Activated gamma-delta T cell (primary cell): ENCODE measurements around the gene COMP.
"Not testable (repeated sequence)": the region's sequence is repeated elsewhere in the genome, so short reads cannot be mapped to it uniquely, and the experiment has no call there.

Source experiments
- DNase-seq: peaks from one replicate; lab custom pipeline; 2025; lab: John Stamatoyannopoulos, UW

The COMP gene

DNA sequence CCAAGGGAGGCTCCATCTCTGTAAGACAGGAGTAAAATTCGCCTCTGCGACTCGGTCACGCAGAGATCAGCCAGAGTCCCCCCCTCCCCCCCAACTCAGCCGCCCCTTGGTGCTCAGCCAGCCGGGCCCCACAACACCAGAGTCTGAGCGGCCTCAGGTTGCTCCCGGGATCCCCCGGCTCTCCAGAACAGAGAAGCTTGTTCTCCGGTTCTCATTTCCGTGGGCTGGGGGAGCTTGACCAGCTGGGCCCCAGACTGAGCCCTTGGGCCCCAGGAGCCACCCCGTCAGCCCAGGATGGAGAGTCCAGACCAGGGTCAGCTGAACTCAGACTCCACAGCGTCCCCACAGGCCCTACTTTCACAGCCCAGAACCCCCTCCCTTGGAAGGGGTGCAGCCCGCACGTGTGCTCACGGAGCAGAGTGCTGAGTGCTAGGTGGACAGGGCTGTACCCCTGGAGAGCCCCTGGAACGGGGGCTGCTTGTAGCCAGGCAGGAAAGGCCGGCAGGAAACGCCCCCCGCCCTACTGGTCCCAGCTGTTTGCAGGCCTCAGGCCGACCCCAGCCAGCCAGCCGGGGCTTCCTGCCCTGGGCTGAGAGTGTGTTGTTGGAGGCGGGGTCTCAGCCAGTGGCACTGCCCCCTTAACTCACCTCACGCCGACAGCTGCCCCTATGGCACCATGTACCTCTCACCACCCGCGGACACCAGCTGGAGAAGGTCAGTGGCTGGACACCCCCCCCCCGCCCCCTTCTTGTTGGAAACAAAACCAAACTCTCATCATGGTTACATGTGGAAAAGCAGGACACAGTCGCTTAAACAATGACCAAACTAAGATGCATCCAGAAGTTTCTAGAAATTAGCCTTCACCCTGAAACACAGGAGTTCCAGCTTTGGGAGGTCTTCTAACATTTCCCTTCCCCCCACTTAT lies 44.4 kb downstream of the COMP start:
- DNase-seq: no peak

- no peak for DNase-seq
Measured at GRCh38 chr19:18745931-18746330, 45.2 kb downstream of the COMP start.

DNA sequence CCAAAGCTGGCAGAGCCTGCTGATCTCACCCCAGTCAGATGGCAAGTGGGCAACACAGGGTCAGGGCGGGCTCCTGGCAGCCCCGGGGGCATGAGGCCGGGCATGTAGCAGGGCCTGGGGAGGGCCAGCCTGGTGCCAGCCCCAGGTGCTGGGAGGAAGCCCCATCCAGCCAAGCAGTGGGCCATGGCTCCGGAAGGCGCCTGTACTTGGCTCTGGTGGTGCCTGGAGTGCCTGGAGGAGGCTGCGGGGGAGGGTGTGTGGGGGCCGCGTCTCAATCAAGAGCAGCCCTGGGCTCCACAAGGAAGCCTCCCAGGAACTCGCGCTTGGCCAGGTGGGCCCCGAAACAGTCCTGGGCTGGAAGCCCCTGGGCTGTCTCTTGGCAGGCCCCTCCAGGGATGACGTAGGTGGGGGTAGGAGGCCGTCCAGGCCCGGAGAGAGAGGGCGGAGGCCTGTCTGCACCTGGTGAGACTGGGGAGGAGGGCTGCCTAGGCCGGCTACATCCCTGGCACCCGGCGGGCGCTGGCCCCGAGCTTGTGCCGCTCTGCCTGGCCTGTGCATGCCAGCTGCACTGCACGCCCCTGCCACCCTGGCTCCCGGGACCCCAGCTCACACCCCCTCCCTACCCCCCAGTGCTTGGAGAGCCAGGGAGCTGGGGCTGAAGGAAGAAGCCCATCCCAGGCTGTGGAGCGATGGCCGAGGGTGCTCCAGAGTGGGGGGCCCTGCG lies 45.9 kb downstream of the COMP start:
- DNase-seq: no peak

DNA sequence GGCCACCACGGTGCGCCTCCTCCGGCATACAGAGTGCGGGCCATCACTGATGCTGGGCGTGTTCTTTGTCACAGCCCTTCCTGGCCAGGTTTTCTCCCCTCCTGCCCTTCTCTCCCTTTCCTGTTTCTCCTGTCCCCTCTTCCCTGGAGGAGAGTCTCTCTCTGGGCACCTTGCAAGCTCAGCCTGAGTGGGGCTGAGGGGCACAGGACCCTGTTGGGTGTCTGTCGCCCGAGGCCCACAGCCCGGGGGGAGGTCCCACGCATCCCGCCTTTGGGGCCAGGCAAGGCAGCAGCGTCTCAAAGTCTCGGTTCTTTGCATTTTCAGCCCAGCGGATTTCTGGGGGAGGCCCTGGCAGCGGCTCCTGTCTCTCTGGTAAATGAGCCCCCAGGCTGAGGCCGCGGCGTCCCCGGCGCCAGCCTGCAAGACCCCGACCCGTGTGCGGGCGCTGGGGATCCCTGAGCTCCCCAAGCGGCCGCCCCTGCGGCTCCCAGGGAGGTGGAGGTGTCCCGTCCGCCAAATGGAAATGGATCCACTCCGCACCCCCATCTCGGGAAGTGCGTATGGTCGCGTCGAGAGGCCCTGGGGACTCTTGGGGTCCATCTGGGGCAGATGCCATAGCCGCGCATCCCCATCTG lies 47.2 kb downstream of the COMP start:
- DNase-seq: no peak

DNA sequence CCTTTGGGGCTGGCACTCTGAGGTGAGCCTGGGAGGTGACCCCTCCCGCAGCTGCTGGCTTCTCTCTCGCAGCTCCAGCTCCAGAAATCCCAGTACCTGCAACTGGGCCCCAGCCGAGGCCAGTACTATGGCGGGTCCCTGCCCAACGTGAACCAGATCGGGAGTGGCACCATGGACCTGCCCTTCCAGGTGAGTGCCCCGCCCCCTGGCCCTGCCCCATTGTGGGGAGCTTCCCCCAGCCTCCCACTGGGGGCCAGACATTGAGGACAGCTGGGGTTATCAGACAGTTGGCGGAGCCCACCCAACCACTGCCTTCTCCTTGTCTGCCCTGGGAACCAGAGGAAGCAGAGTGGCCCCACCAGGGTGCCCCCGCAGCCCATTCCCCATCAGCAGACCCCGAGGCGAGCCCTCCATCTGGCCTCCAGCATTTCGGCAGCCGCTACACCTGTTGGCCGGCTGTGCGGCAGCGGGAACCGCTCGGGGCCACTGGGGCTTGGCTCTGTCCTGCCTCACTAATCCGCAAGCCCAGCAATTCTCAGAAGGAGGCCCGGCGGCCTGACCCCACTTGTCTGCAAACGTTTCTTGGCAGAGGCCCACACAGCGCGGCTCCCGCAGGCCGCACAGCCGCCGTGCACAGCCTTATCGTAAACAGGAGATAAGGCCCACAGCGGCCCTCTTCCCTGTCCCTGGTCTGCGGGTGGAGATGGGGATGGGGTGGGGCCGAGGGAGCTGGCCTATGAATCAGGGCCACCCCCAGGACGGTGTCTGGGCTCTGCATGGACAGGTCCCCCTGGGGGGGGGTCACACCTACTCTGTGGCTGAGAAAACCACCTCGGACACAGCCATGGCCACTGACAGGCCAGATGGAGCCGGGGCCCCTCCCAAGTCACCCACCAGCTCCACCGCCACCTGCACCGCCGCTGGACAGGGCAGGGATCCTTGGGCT lies 48.0 kb downstream of the COMP start:
- DNase-seq: no peak

- no peak for DNase-seq
Measured at GRCh38 chr19:18742324-18742723, 48.8 kb downstream of the COMP start.

DNA sequence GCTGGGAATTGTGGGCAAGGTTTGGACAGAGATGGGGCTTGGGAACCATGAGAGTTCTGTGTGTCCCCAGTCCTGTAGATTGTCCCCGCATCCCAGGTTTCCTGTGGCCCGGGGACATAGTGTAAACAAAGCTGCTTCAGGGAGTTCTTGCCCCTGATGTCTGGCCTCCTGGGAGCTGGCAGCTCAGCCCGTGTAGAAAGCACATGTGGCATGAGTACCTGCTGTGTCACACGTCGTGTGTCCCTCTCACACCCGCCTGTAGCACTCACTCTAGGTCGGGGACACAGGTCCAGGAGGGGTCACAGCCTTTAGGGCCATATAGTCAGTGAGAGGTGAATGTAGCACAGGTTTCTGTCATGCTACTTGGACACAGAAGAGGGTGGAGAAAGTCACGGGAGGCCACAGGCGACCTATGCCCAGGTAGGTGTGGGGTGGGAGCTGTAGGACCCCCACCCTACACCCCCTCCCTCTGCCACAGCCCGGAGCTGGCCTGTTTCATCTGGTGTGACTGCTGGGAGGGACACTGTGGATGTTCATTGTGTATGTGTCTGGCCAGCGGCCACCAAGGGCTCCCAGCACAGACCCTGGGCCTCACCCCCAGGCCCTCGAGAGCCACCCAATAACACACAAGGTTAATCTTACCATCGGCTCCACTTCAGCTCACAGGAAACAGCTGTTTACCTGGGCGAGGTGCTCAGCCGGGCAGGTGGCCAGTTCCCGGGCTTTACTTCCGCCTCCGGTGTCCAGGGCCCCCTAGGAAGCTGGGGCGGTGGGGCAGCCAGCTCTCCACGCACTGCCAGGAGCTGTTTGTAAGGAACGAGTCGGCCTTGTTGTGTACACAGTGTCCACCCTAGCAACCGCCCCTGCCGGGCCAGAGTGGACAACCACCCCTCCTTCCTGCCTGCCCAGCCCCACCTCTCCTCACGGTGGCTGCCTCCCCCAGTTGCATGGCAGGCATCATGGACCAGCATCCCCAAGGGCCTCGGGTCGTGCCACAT lies 49.7 kb downstream of the COMP start:
- no peak for DNase-seq

DNA sequence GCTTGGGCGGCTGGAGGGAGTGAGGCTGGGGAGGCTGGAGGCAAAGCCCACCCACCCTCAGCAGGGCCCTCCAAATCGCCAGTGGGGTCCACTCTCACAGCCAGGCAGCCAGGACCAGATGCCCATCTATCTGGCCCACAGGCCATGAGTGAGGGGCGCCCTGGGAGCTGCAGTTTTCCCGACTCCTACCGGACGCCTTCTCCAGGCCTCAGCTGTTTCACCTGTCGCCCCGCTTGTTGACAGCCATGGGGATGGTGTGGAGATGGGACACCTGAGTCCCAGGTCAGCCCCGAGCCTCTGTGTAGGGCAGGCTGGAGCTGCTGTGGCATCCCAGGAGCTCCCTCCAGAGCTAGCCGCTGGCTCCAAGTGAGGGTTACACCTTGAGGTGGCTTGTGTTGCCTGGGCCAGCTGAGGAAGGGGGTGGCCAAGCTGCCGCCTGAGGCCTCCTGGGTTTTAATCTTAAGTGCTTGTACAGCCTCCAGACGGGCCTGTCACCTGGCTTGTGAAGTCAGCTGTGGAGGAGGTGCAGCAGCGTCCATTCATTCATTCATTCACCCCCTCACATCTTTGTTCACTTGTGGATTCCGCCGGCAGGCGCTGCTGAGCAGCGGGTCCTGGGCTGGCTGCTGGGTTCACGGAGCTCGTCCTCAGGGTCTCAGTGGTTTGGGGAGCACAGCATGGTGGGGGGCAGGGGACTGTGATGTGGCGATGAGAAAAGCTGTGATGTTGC lies 52.0 kb downstream of the COMP start:
- no peak for DNase-seq

- no peak for DNase-seq
Measured at GRCh38 chr19:18737954-18738351, 53.2 kb downstream of the COMP start.

GRCh38 chr19:18737337-18737953 lies 53.7 kb downstream of the COMP start:
- no peak for DNase-seq

DNA sequence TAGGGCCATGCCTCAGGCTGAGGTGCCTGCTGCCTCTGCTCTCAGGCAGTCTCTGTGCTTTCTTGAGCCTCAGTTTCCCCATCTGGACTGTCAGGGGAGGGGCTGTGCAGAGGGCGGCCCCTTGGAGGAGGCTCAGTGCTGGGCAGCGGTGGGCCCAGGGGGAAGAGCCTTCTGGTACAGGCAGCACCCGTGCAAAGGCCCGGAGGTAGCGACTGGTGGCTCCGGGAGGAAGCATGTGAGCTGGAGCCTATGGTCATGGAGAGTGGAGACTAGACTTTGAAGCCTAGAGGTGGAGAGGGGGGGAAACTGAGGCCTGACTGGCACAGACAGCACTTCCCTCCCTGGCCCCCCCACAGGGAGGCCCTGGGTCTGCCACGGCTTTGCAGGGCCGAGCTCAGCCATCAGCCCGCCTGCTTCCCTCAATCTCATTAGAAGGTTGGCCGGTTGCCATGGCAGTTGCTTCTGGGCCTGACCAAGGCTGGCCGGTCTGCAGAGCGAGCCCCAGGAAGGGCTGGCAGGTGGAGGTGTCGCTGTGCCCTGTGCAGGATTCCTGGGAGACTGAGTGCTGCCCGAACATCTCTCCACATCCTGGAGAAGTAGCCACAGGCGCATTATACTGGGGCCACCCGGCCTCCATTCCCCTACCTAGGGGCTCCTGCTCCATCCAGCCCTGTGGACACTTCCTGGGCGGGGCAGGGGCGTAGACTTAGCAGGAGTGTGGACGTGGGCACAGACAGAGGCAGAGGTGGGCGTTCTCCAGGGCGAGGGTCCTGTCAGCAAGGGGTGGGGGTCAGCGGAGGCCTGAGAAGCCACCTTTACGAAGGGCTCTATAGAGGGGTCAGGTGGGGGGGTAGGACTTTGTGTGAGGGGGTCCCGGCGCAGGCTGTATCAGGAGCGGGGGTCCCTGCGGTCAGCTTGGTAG lies 54.4 kb downstream of the COMP start:
- DNase-seq: no peak

GRCh38 chr19:18735752-18736151 lies 55.4 kb downstream of the COMP start:
- DNase-seq: no peak

GRCh38 chr19:18735324-18735723 lies 55.8 kb downstream of the COMP start:
- no peak for DNase-seq

GRCh38 chr19:18733762-18734332 lies 57.3 kb downstream of the COMP start:
- not testable (repeated sequence) for DNase-seq

DNA sequence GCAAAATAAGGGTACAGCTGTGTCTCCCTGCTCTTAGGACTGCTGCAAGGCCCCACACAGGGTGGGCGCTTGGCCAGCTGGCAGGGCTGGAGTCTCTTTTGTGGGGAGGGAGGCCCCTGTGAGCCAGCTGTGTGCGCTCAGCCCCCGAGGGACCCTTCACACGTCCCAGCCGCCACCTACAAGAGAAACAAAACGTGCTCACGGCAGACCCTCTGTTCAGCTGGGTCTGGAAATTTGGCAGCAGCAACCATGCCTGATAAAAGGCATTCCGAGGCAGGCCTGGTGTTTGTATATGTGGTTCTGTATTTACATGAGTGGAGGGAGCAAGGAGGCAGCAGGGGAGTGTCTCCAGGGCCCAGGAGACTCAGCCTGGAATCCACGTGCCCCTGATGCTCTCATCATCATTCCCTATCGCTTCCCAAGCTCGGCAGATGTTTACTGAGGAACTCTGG lies 57.9 kb downstream of the COMP start:
- no peak for DNase-seq
